Mesothelial cell of epicardium (in vitro differentiated cells): ENCODE results near the gene UBB. TPM values are rescaled to one million over a fixed set of nuclear protein-coding genes. Genes with fewer than 3 reads are reported as not detected.

ENCODE experiments used
- DNase-seq, 2 experiments: peaks; one replicate each; pipeline ENCODE4 v3.0.0; 2021; ENCODE audit warnings: low spot score in 2 of 2; ENCODE audit not compliant: unreplicated experiment in 2 of 2
- H3K27ac Mint-ChIP-seq: 2 replicates; pipeline ENCODE4 v1.8.0; 2021; ENCODE audit warnings: mixed read lengths
- H3K27me3 Mint-ChIP-seq: 2 replicates; pipeline ENCODE4 v1.8.0; 2021; ENCODE audit warnings: low read depth, mixed read lengths
- H3K36me3 Mint-ChIP-seq: 2 replicates; pipeline ENCODE4 v1.8.0; 2021; ENCODE audit warnings: mixed read lengths
- H3K4me1 Mint-ChIP-seq: 2 replicates; pipeline ENCODE4 v1.8.0; 2021; ENCODE audit warnings: mixed read lengths
- H3K4me3 Mint-ChIP-seq: 2 replicates; pipeline ENCODE4 v1.8.0; 2021; ENCODE audit warnings: mild to moderate bottlenecking, moderate library complexity, mixed read lengths
- H3K9me3 Mint-ChIP-seq: 2 replicates; pipeline ENCODE4 v1.8.0; 2021; ENCODE audit warnings: mixed read lengths
- total RNA-seq: library from RNA; stranded (reverse); gene quantifications from 3 replicates; pipeline ENCODE4 v1.2.1, GENCODE V29; 2021
- TF ChIP-seq, protein P1 (sequence below): fragments of 200-600 bp; sonication (generic); IDR thresholded peaks from one replicate; pipeline ENCODE4 v1.5.0; 2021; ENCODE audit warnings: antibody characterized with exemption; ENCODE audit not compliant: unreplicated experiment

UBB gene
- total RNA-seq, 1 donor from 2014 or later, result 1,270 TPM

- no peaks in the 10 kb centered on the region for H3K27me3 Mint-ChIP-seq
These were observed 19.0 kb upstream of the UBB start for GRCh38 chr17:16361874-16362273.

GRCh38 chr17:16363749-16364536, 16.9 kb upstream of the UBB start:
- peak; percentile 34 to 75 for DNase-seq
- TF ChIP-seq, protein P1, sequence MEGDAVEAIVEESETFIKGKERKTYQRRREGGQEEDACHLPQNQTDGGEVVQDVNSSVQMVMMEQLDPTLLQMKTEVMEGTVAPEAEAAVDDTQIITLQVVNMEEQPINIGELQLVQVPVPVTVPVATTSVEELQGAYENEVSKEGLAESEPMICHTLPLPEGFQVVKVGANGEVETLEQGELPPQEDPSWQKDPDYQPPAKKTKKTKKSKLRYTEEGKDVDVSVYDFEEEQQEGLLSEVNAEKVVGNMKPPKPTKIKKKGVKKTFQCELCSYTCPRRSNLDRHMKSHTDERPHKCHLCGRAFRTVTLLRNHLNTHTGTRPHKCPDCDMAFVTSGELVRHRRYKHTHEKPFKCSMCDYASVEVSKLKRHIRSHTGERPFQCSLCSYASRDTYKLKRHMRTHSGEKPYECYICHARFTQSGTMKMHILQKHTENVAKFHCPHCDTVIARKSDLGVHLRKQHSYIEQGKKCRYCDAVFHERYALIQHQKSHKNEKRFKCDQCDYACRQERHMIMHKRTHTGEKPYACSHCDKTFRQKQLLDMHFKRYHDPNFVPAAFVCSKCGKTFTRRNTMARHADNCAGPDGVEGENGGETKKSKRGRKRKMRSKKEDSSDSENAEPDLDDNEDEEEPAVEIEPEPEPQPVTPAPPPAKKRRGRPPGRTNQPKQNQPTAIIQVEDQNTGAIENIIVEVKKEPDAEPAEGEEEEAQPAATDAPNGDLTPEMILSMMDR, result peak; percentile 94
- no peak overlapping the region for H3K4me3 Mint-ChIP-seq
- H3K27ac Mint-ChIP-seq, result no peak overlapping the region
- H3K27me3 Mint-ChIP-seq, result no peaks in the 10 kb centered on the region
- no peaks in the 10 kb centered on the region for H3K36me3 Mint-ChIP-seq
- H3K4me1 Mint-ChIP-seq, result peaks cover 9% of the 10 kb centered on the region
- no peaks in the 10 kb centered on the region for H3K9me3 Mint-ChIP-seq

More at GRCh38 chr17:16361874-16362273, 19.0 kb upstream of the UBB start:
- no peak overlapping the region for H3K4me3 Mint-ChIP-seq
- no peak for DNase-seq
- peaks cover 9% of the 10 kb centered on the region for H3K4me1 Mint-ChIP-seq
- no peaks in the 10 kb centered on the region for H3K36me3 Mint-ChIP-seq
- no peak overlapping the region for H3K27ac Mint-ChIP-seq
- TF ChIP-seq, protein P1, result no peak
- H3K9me3 Mint-ChIP-seq, result no peaks in the 10 kb centered on the region

GRCh38 chr17:16364625-16365024, 16.3 kb upstream of the UBB start:
- Mint-ChIP-seq H3K27ac (no peak overlapping the region), H3K27me3 (no peaks in the 10 kb centered on the region), H3K9me3 (no peaks in the 10 kb centered on the region), H3K4me3 (no peak overlapping the region), H3K4me1 (peaks cover 9% of the 10 kb centered on the region), H3K36me3 (no peaks in the 10 kb centered on the region)
- TF ChIP-seq, protein P1, result no peak
- DNase-seq, result no peak

DNA sequence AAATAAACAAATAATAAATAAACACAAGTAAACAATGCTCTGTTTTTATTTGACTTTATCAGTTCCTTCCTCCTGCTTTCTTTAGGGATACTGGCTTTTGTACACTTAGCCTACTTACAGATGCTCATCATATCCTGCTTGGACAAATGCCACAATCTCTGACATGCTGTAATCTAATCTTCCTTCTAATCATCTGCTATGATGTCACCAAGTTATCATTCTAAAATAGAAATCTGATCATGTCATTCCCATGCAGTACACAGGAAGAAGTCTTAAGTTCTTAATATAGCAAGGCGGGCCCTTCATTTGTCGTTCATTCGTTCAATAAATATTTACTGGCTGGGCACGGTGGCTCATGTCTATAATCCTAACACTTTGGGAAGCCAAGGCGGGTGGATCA, 9.1 kb upstream of the UBB start:
- no peak overlapping the region for H3K4me3 Mint-ChIP-seq
- no peaks in the 10 kb centered on the region for H3K9me3 Mint-ChIP-seq
- no peaks in the 10 kb centered on the region for H3K27me3 Mint-ChIP-seq
- TF ChIP-seq, protein P1, result no peak
- no peaks in the 10 kb centered on the region for H3K36me3 Mint-ChIP-seq
- H3K27ac Mint-ChIP-seq, result no peak overlapping the region
- no peak for DNase-seq
- no peaks in the 10 kb centered on the region for H3K4me1 Mint-ChIP-seq

DNA sequence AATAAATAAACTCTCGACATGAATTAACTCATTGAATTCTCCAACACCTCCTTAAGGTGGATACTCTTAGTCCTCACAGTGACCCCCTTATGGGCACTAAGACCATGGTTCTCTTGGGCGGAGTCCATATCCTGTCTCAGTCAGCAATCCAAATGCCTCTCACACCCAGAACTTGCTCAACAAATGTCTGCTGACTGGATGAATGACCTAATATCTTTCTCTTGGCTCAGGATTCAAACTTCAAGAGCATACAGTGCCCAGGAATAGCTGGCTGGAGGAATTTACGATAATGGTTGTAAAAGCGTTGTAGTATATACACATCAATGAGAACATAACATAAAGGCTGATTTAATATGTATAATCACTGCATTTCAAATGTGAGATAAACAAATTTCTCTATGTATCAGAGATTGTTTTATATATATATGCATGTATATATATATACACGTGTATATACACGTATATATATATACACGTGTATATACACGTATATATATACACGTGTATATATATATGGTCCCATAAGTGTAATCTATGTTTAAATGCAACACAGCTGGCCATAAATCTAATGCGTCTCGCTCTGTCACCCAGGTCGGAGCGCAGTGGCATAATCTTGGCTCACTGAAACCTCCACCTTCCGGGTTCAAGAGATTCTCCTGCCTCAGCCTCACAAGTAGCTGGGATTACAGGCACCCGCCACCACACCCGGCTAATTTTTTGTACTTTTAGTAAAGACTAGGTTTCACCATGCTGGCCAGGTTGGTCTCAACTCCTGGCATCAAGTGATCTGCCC, 6.5 kb upstream of the UBB start:
- Mint-ChIP-seq H3K27me3 (no peaks in the 10 kb centered on the region), H3K27ac (no peak overlapping the region), H3K9me3 (no peaks in the 10 kb centered on the region), H3K4me3 (no peak overlapping the region), H3K36me3 (no peaks in the 10 kb centered on the region), H3K4me1 (peaks cover 3% of the 10 kb centered on the region)
- DNase-seq, result no peak
- TF ChIP-seq, protein P1, result no peak
